Activated CD4-positive, alpha-beta T cell treated with anti-CD3 and anti-CD28 coated beads, Interleukin-2, amount 50 U/mL, for 4 hours (primary cell): Measurements from ENCODE around the gene AOC2.

Experiments
- DNase-seq, 2 experiments: peaks; one replicate each; pipeline ENCODE4 v3.0.0-alpha.2; 2020

AOC2 gene, protein sequence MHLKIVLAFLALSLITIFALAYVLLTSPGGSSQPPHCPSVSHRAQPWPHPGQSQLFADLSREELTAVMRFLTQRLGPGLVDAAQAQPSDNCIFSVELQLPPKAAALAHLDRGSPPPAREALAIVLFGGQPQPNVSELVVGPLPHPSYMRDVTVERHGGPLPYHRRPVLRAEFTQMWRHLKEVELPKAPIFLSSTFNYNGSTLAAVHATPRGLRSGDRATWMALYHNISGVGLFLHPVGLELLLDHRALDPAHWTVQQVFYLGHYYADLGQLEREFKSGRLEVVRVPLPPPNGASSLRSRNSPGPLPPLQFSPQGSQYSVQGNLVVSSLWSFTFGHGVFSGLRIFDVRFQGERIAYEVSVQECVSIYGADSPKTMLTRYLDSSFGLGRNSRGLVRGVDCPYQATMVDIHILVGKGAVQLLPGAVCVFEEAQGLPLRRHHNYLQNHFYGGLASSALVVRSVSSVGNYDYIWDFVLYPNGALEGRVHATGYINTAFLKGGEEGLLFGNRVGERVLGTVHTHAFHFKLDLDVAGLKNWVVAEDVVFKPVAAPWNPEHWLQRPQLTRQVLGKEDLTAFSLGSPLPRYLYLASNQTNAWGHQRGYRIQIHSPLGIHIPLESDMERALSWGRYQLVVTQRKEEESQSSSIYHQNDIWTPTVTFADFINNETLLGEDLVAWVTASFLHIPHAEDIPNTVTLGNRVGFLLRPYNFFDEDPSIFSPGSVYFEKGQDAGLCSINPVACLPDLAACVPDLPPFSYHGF

DNA sequence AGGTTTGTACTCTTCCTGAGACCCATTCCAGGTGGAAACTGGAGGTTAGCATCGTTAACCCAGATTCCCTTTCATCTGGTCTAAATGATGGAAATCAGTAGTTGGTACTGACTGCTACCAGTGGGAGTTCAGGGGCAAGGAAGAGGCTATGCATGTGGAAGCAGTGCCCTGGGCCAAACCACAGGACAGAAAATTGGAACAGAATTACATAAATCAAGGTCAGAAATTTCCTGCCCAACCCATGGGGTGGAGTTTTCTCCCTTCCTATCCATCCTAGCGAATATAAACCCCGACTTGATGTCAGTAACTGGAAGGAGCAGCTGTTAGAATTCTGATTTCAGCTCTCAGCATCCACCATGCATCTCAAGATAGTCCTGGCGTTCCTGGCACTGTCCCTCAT lies at the start of gene AOC2:
Gene AOC2 (plus strand): TSS at position 310 of the 400 bp plus-strand sequence. CDS start 47 bp downstream, at position 357.
- no peak for DNase-seq

DNA sequence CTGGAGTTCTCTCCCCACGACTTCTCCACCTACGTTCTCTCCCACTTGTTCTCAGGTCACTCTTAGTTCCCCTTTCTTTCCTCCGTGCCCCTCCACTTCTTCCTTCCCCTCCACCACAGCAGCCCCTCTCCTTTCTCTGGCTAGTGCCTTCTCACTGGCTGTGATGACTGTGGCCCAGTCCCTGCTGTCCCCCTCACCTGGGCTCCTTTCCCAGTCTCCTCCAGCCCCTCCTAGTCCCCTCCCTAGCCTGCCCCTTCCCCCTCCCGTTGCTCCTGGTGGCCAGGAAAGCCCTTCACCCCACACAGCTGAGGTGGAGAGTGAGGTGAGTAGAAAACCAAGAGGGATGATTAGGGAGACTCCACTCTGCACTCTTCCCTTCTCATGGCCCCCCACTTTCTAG lies 49.3 kb upstream of the AOC2 start:
- DNase-seq, result no peak

DNA sequence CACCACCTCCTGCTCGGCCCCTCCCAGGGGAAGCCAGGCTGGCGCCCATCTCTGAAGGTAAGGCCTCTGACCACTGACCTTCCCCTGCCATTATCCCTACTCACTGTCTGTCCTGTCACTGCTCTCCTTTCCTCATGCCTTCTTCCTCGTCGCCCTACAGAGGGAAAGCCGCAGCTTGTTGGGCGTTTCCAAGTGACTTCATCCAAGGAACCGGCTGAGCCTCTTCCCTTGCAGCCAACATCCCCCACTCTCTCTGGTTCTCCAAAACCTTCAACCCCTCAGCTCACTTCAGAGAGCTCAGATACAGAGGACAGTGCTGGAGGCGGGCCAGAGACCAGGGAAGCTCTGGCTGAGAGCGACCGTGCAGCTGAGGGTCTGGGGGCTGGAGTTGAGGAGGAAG lies 48.9 kb upstream of the AOC2 start:
- DNase-seq, result no peak

DNA sequence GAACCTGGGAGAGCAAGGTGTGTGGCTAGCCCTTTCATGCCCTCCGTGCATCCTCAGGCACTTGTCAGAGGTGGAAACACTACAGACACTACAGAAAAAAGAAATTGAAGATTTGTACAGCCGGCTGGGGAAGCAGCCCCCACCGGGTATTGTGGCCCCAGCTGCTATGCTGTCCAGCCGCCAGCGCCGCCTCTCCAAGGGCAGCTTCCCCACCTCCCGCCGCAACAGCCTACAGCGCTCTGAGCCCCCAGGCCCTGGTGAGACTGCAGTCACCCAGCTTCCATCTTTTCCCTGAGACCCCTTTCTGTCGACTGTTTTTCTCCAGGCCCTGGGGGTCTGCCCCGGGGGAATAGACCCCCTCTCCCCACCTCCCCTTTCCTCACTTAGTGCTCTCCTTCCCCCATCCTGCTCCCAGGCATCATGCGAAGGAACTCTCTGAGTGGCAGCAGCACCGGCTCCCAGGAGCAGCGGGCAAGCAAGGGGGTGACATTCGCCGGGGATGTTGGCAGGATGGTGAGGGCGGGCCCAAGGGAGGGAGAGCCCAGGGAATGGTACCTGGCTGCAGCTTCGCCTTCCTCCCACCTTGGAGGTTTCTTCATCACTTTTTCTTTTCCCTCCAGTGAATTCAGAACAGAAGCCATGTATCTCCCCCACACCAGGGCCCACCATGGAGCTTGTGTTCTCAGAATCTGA lies 48.2 kb upstream of the AOC2 start:
- no peak for DNase-seq

DNA sequence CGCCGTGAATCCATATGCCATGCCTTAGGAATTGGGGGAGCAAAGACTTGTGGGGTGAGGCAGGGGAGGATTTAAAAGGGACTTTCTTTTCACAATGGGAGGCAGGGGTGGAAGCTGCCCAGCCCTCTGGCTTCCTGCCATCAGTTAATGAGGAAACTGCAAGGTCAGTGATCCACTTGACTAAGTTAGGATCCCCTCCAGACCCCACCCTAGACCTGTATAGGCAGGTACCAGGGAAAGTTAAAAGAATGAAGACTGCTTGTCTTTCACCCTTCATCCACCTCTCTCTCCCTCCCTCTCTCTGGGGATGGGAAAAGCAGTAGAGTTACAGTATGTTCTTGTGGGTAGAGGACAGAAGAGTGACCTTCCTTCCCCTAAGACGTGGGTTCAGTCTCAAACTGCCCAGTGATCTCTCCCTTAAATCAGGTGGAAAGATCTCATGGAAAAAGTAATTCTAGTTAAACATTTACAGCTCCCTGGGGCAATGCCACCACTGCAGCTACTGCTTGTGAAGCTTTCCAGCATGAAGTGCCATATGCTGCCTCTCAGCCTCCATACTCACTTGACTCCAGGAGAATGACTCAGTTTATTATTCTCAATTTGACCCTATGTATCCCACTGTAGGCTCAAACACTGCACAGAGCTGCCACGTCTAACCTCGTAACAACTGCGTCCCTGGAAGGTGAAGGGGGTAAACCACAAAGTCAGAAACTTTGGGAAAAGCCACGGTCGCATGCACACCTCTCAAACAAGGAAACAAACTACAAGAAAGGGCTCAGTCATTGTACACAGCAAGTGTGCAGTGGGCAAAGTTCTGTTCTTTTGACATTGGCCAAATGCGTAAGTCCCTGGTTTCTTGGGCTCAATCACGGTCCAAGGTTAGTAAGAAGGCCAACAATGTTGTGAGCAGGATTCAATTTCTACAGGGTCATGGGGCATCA lies 47.0 kb upstream of the AOC2 start:
- DNase-seq, result no peak

DNA sequence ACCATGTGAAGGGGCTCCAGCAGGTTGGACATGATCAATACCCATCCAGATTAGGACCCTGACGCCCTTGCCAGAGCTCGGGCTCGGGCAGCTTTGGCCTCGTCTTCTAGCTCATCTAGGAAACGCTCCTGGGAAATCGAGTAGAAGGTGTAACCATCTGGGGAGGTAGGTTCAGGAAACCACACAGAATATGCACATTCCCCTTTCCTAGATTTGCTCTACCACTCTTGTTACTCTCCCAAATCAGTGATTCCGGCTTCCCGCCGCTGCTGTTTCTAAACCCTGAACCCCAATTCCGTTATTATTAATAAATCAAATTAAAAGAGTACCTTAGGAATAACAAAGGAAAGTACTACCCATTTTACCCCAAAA lies 46.4 kb upstream of the AOC2 start:
- DNase-seq, result no peak

DNA sequence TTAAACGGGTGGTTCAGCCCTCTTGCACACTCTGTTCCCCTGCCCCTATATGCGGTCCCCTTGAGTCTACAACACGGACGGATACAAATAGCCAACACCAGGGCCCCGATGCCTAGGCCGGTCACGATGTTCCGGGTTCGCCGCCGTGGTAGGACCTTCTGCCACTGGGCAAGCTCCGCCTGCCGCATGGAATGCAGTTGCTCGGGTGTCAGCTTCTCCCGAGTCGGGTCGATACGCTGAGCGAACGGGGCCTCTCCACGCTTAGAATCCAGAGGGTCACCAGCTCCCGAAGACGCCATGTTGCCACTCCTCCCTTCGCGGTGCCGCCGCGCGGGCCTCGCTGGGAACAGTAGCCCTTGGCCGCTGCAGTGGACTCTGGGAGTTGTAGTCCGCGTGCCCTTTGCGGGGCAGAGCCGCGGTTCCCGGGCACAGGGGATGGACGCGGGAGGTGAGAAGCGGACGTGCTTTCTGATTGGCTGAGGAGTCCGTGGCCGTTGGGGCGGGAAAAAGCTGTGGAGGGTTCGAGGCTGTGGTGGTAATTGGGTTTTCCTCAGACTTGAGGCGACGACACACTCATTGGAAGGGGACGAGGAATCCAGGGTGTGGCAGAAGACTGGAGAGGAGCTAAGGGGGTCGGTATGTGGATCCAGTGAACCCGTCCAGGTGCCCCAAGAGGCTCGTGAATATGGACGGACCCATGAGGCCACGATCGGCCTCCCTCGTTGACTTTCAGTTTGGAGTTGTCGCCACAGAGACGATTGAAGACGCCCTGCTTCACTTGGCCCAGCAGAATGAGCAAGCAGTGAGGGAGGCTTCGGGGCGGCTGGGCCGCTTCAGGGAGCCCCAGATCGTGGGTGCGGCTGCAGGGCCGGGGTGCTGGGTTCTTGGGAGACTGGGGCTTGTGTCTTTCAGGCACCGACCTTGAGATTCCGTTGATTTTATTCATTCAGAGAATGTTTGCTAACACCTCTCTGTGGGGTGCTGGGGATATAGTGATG lies 45.7 kb upstream of the AOC2 start, which contains the start of the genes CNTD1 and COA3:
Gene CNTD1 (plus strand): TSS at position 479 of the 998 bp plus-strand sequence. CDS start 207 bp downstream, at position 686.
Gene COA3 (minus strand): TSS at position 322 of the 998 bp plus-strand sequence. CDS start 23 bp downstream, at position 299.
- DNase-seq, result peak; percentile 67 to 69

DNA sequence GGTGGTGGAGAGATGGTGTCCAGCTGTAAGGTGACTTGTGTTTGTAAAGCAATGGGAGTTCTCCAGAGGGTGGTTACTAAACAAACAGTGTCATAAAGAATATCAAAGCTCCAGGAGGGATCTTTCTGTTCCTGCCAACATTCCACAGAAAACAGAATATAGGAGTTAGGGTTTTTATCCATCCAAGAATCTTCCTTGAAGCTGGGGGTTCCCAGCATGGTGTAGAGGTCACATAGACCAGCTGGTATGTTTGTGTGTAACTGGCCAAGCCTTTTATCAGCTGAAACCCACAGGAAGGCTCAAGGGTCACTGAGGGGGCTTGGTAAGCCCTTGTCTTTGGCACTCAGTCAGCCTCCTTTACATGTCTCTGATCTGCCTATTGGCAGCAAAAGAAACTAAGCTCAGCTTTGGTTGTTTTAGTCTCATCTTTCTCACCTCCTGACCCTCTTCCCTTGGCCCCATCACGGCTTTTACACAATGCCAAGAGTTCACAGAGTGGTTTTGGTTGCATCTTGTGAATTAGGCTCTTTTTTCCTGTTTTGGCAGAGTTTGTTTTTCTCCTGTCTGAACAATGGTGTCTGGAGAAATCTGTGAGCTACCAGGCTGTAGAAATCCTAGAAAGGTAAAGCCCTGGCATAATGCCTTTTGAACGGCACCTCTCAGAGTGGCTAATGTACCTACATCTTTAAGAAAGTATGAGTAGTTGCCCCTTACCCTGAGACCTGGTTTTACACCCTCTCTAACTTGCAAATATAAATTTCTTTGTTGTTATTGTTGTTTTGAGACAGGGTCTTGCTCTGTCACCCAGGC lies 41.1 kb upstream of the AOC2 start:
- DNase-seq, result no peak

DNA sequence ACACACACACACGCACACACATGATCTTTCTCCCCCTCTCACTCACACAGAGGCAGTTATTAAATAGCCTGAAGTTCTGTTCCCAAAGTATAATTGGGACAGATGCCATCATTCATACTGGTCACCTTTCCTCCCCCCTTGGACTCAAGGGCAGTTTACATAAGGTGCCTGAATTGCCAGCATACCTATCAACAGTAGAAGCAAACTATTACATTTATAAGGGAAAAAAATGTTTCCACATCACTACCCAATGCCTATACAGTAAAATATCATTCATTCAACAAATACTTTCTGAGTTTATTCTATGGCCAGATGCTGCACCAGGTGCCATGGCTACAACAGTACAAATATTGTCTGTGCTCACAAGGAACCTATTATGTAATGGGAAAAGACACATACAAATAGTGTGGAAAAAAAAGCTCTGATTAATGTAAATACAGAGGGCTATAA lies 39.4 kb upstream of the AOC2 start:
- no peak for DNase-seq

DNA sequence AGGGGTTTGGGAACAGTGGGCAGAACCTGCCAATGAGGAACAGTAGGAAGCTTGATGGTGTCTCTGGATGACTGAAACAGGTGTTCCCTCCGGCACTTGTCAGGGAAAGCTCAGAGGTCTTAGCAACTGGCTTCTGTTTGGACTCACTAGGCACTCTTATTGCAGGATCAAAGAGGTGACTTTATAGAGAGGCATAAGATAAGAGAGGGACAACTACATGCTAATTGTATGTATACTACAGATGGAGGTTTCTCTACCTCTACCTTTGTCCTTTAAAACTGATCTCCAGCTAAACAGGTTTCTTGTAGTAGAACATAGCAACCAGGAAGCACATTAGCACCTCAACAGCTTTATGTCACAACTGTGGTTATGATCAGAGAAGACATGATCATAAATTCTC lies 38.1 kb upstream of the AOC2 start:
- no peak for DNase-seq

DNA sequence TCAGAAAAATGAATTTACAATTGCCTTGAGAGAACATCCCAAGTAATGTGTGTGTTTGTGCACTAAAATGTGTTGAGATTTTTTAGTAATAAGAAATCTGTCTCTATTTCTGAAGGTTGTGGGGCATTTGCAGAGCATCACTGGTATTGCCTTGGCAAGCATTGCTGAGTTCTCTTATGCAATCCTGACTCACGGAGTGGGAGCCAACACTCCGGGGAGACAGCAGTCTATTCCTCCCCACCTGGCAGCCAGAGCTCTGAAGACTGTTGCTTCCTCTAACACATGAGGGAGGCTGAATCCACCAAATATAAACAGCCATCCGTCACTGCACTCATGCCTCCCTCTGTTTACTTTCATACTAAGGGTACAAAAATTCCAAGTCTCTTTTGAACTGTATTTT lies 35.1 kb upstream of the AOC2 start:
- DNase-seq, result no peak

DNA sequence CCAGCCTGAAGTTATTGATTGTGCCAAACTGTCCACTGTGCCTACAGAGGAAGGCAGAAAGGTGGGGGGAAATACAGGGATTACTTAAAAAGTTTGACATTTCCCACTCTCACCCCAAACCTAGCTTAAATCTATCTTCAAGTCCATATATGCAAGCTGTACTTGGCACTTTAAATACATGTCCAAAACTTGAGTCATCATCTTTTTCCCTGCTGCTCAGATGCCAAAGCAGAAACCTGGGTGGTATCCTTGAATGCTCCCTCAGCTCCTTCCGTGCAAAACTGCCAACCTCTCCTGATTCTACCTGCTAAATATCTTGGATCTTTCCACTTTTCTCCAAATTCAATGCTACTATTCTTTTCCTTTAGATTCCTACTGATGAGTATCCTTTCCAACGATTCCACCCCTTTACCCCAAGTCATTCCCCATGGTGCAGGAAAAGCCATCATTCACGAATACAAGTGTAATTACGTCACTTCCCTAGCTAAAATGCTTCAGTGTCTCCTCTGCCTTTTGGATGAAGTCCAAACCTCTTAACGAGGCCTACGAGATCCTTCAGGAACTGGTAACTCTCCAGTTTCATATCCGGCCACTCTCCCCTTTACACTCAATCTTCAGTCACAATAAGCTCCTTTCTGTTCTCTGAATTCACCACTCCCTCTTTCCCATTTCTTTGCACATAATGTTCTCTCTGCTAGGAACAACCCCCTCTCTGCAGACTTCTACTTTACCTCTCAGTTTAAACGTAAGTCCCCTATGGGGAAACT lies 29.6 kb upstream of the AOC2 start:
- DNase-seq, result no peak

DNA sequence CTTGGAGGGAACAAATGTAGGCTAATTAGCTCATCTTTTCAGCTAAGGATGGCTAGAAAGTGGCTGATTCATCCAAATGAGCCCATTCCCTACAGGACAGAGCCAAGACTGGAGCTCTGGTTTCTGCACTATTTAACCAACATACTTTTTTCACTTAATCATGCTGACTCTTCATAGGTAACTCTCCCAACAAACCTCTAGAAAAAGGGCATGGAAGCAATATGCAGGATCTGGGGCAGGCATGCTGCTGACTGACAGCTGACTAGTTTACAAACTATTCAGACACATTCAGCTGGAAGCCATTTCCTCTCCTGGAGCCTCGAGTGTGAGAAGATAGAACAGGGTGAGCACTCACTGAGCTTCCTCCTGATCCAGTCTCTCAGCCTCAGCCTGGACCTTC lies 26.5 kb upstream of the AOC2 start:
- DNase-seq, result no peak

DNA sequence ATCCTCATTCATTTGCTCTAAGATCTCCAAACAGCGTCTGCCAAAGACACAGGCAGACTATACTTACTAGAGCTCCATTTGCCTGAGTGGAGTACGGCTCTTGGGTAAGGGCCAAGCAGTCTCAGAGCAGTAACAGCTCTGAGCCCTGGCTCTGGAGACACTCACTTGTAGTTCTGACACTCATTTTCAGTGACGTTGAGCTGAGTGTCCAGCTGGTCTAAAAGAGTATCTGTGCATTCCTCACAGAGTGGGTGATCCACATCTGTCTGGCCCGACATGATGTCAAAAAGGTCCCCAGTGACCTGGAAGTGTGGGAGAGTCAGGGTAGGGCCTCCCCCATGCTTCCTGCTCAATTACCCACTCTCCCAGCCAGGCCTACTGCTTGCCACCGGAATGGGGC lies 26.0 kb upstream of the AOC2 start:
- no peak for DNase-seq

DNA sequence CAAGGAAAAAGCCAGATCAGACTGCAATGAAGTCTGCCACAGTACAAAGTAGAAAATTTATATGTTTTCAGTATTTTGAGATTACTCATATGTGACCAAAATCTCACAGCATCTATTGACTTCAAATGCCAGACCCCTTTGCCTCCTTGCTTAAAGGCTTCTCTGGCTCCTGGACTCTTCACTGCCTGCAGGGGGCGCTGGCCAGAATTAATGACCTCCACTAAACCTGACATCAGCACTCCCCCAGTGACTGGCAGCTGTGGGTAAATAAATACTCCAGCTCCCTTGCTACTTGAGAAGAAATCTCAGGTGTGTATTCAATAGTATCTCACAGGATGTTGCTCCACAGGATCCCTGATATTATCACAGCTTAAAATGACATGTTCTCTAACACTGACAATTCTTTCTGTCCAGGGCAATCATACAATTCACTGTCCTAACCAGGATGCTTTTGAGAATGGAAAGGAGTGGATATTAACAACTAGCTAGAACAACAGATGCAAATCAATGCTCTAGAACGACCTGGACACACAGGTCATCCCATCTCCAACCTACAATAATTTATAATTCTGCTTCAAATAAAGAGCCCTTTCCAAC lies 24.3 kb upstream of the AOC2 start:
- peak; percentile 55 to 58 for DNase-seq

DNA sequence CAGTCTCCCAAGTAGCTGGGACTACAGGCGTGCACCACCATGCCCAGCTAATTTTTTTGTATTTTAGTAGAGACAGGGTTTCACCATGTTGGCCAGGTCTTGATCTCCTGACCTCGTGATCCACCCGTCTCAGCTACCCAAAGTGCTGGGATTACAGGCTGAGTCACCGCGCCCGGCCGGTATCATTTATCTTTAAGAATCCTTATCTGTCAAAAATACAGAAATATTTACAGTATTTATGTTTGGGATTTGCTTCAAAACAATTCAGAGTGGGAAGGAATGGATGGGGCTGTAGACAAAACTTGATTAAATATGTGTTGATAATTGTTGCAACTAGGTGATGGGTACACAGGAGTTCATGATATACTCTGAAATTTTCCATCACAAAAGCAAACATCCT lies 23.2 kb upstream of the AOC2 start:
- no peak for DNase-seq

DNA sequence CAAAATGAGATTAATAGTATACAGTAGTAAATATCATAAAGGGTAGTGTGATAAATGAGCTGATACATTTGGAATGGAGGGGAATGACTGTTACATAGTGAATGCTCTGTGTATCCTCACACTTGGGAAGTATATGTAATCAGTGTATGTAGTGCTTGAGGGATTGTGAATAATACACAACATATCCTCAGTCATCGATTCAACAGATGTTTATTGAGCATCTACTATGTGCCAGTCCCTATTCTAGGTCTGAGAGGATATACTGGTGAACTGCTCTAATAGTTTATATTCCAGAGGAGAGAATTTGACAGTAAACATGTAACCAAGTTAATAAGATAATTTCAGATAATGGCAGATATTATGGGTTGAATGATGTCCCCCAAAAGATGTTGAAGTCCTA lies 16.9 kb upstream of the AOC2 start:
- DNase-seq, result no peak

DNA sequence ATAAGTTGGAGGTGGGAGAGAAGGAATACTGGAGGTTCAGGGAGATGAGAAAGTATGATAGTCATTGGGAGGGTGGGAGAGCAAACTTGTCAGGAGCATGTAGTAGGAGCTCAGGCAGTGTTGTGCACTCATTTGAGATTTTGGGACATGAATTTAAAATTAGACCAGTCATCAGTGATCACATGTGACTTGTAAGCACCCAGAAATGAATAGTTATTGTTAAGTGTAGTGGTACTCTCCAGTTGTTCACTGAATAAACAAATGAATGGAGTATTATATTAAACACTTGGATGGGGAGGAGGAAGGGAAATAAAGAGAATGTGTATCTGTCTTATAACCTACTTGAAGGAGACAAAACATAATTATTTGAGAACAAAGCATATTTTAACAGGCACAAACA lies 13.4 kb upstream of the AOC2 start:
- no peak for DNase-seq
